Activated CD8-positive, alpha-beta T cell treated with anti-CD3 and anti-CD28 coated beads for 36 hours (primary cell): Measurements from ENCODE around the gene ZFYVE27. TPM values are rescaled to one million over a fixed set of nuclear protein-coding genes. Genes with fewer than 3 reads are reported as not detected.

Experiments
- ATAC-seq: fragments of 200-7000 bp; cut with Tn5 transposase; one replicate; pipeline ENCODE4 v1.10.0; 2021; ENCODE audit warnings: mild to moderate bottlenecking, moderate library complexity
- CTCF ChIA-PET: fragments of 350-600 bp; sonication (Branson Sonifier 250); formaldehyde crosslinking; loops from one replicate; lab custom pipeline; 2021; ENCODE audit warnings: antibody characterized with exemption; lab: Charles Lee
- POLR2A ChIA-PET: fragments of 350-600 bp; sonication (Branson Sonifier 250); formaldehyde crosslinking; loops from one replicate; lab custom pipeline; 2021; ENCODE audit warnings: antibody characterized with exemption; lab: Charles Lee
- DNase-seq: peaks from one replicate; pipeline ENCODE4 v3.0.0-alpha.2; 2020
- H3K27ac Mint-ChIP-seq: one replicate; pipeline ENCODE4 v1.8.0; 2021; ENCODE audit warnings: mild to moderate bottlenecking, mixed read lengths
- H3K27me3 Mint-ChIP-seq: one replicate; pipeline ENCODE4 v1.8.0; 2021; ENCODE audit warnings: mixed read lengths
- H3K36me3 Mint-ChIP-seq: one replicate; pipeline ENCODE4 v1.8.0; 2021; ENCODE audit warnings: low read depth, mixed read lengths
- H3K4me1 Mint-ChIP-seq: one replicate; pipeline ENCODE4 v1.8.0; 2021; ENCODE audit warnings: low read depth, mixed read lengths
- H3K4me3 Mint-ChIP-seq: one replicate; pipeline ENCODE4 v1.8.0; 2021; ENCODE audit warnings: mild to moderate bottlenecking, moderate library complexity, mixed read lengths
- H3K9me3 Mint-ChIP-seq: one replicate; pipeline ENCODE4 v1.8.0; 2021; ENCODE audit warnings: mixed read lengths
- intact Hi-C: fragments of 100-400 bp; cut with micrococcal nuclease; formaldehyde crosslinking; loops from one replicate; pipeline ENCODE4 v1.10.0; 2022
- total RNA-seq, 2 experiments: library from RNA; stranded (reverse); gene quantifications; one replicate each; pipeline ENCODE4 v1.2.3, GENCODE V29; 2021
- TF ChIP-seq, protein P1 (sequence below): fragments of 200-600 bp; IDR thresholded peaks from one replicate; pipeline ENCODE4 v1.8.0; 2022; ENCODE audit warnings: antibody characterized with exemption, mild to moderate bottlenecking

The ZFYVE27 gene
- total RNA-seq, 2 experiments from 2014 or later: 18.1 to 20.1 TPM

GRCh38 chr10:97800474-97800873, 63.5 kb downstream of the ZFYVE27 start:
- Mint-ChIP-seq H3K4me3 (no peak overlapping the region), H3K4me1 (peaks cover 19% of the 10 kb centered on the region), H3K36me3 (peaks cover 7% of the 10 kb centered on the region), H3K27ac (no peak overlapping the region), H3K9me3 (peaks cover 17% of the 10 kb centered on the region), H3K27me3 (no peaks in the 10 kb centered on the region)
- ChIA-PET POLR2A (no interaction called here), CTCF (interaction anchor here (8.0 kb wide), 1 partner anchor 7 kb away, joined by 39 read pairs; no protein-coding TSS in a partner anchor)
- intact Hi-C loops: no loop called here
- DNase-seq (no peak), ATAC-seq (no peak)
- TF ChIP-seq, protein P1, sequence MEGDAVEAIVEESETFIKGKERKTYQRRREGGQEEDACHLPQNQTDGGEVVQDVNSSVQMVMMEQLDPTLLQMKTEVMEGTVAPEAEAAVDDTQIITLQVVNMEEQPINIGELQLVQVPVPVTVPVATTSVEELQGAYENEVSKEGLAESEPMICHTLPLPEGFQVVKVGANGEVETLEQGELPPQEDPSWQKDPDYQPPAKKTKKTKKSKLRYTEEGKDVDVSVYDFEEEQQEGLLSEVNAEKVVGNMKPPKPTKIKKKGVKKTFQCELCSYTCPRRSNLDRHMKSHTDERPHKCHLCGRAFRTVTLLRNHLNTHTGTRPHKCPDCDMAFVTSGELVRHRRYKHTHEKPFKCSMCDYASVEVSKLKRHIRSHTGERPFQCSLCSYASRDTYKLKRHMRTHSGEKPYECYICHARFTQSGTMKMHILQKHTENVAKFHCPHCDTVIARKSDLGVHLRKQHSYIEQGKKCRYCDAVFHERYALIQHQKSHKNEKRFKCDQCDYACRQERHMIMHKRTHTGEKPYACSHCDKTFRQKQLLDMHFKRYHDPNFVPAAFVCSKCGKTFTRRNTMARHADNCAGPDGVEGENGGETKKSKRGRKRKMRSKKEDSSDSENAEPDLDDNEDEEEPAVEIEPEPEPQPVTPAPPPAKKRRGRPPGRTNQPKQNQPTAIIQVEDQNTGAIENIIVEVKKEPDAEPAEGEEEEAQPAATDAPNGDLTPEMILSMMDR: no peak

DNA sequence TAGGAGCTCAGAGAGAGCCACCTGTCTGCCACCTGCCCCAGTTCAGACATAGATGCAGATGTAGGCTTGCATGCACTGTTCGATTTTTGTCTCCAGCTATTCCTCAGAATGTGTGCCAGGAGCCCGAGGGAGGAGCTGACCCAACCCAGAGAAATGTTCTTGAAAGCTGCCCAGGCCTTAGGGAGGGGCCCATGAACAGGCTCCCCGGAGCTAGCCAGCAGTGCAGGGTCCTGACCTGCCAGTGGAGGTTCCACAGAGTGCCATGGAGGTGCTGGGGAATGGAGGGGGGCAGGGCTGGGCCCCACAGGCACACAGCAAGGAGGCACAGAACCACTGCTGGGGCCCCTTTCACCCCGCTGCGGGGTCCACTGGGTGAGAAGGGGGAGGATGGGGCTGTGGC, 64.5 kb downstream of the ZFYVE27 start:
- peaks cover 16% of the 10 kb centered on the region for H3K9me3 Mint-ChIP-seq
- ATAC-seq: no peak
- H3K4me1 Mint-ChIP-seq: peaks cover 12% of the 10 kb centered on the region
- H3K27ac Mint-ChIP-seq: no peak overlapping the region
- intact Hi-C loops: no loop called here
- TF ChIP-seq, protein P1: no peak
- DNase-seq: no peak
- CTCF ChIA-PET: interaction anchor here (1.3 to 8.0 kb wide), 2 partner anchors 8 to 68 kb away, joined by 7 to 39 read pairs; no protein-coding TSS in a partner anchor
- POLR2A ChIA-PET: no interaction called here
- no peak overlapping the region for H3K4me3 Mint-ChIP-seq
- peaks cover 7% of the 10 kb centered on the region for H3K36me3 Mint-ChIP-seq
- no peaks in the 10 kb centered on the region for H3K27me3 Mint-ChIP-seq

- Mint-ChIP-seq H3K4me3 (no peak overlapping the region), H3K9me3 (no peaks in the 10 kb centered on the region), H3K27ac (no peak overlapping the region), H3K27me3 (no peaks in the 10 kb centered on the region), H3K36me3 (no peaks in the 10 kb centered on the region), H3K4me1 (no peaks in the 10 kb centered on the region)
- ChIA-PET POLR2A (no interaction called here), CTCF (interaction anchor here (8.0 kb wide), 1 partner anchor 12 kb away, joined by 39 read pairs; no protein-coding TSS in a partner anchor)
- DNase-seq (no peak), ATAC-seq (no peak)
- intact Hi-C loops: no loop called here
- TF ChIP-seq, protein P1: no peak
These were observed 68.4 kb downstream of the ZFYVE27 start for GRCh38 chr10:97805096-97805884.

DNA sequence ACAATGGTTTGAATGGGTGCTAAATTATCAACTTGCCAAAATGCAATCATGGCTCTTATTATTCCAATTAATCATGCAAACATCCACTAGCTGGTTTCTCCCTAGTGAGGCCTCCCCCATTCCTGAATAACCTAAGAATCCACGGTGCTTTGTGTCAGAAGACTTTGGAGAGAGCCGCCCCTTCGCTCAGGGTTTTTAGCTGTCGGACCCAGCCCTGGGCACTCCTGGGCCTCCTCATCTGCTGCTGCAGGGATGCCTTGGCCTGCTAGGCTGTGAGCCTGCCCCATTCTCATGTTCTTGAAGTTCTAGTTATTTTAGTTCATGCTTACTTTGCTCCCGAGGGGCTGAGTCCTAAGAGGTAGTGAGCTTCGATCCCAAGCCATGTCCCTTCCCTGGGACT, 69.0 kb downstream of the ZFYVE27 start:
- intact Hi-C loops: no loop called here
- CTCF ChIA-PET: interaction anchor here (8.0 kb wide), 1 partner anchor 13 kb away, joined by 39 read pairs; no protein-coding TSS in a partner anchor
- POLR2A ChIA-PET: no interaction called here
- no peak for ATAC-seq
- H3K4me3 Mint-ChIP-seq: no peak overlapping the region
- no peaks in the 10 kb centered on the region for H3K9me3 Mint-ChIP-seq
- H3K27me3 Mint-ChIP-seq: no peaks in the 10 kb centered on the region
- no peaks in the 10 kb centered on the region for H3K36me3 Mint-ChIP-seq
- no peaks in the 10 kb centered on the region for H3K4me1 Mint-ChIP-seq
- TF ChIP-seq, protein P1: no peak
- H3K27ac Mint-ChIP-seq: no peak overlapping the region
- no peak for DNase-seq

- intact Hi-C loops: no loop called here
- Mint-ChIP-seq H3K36me3 (no peaks in the 10 kb centered on the region), H3K4me3 (no peak overlapping the region), H3K27me3 (no peaks in the 10 kb centered on the region), H3K4me1 (peaks cover 7% of the 10 kb centered on the region), H3K9me3 (no peaks in the 10 kb centered on the region), H3K27ac (no peak overlapping the region)
- no peak for DNase-seq
- TF ChIP-seq, protein P1: no peak
- CTCF ChIA-PET: interaction anchor here (0.5 to 1.0 kb wide), 2 partner anchors 18 to 43 kb away, joined by 3 read pairs; no protein-coding TSS in a partner anchor
- no peak for ATAC-seq
- POLR2A ChIA-PET: no interaction called here
These were observed 73.5 kb downstream of the ZFYVE27 start for GRCh38 chr10:97810446-97810845.
